ENCODE results near the gene CCDC190. TPM values are rescaled to one million over a fixed set of nuclear protein-coding genes. Genes with fewer than 3 reads are reported as not detected.

Gene CCDC190
- 0.23 TPM in 1 of 2 replicates, not detected in the other for total RNA-seq

GRCh38 chr1:162861101-162861500, at the start of gene CCDC190:
TSS of gene CCDC190 (minus strand) at chr1:162861175. CDS start at chr1:162859646, 1,529 bp downstream.

Other genes with a start within 250 kb of the CCDC190 start
- 188 and 189 TPM in 2 replicates for gene DDR2, start 228.7 kb downstream of the CCDC190 start, total RNA-seq
- gene HSD17B7, start 70.5 kb downstream of the CCDC190 start, total RNA-seq, result 22.8 and 24.1 TPM in 2 replicates
- 173 and 822 TPM in 2 replicates for gene RGS4, start 208.2 kb upstream of the CCDC190 start, total RNA-seq

Measured in smooth muscle cell of the umbilical artery (primary cell).